HepG2 (cell line): ENCODE data around the gene CACNB4. TPM values are rescaled to one million over a fixed set of nuclear protein-coding genes. Genes with fewer than 3 reads are reported as not detected.
A peak's percentile ranks its signal among the peaks of the same experiment; 100 is the strongest.

ENCODE experiments used
- ATAC-seq: fragments of 200-7000 bp; cut with Tn5 transposase; 3 replicates; pipeline ENCODE4 v1.9.1; 2020; ENCODE audit warnings: mild to moderate bottlenecking, moderate library complexity
- BruUV-seq: library from RNA; stranded (reverse); fragments of 400-500 nt; replicated peaks from 2 replicates; lab custom pipeline; 2021; lab: Mats Ljungman, UMichigan
- CTCF ChIA-PET: fragments of 300-600 bp; formaldehyde crosslinking; extraction: SDS; loops from one replicate; lab custom pipeline; 2021; ENCODE audit warnings: low total read pairs, inconsistent platforms, low intra/inter-chr PET ratio; lab: Yijun Ruan, JAX
- POLR2A ChIA-PET: fragments of 350-600 bp; sonication (Branson Sonifier 250); formaldehyde crosslinking; loops from one replicate; lab custom pipeline; 2020; ENCODE audit warnings: antibody characterized with exemption, inconsistent platforms; lab: Yijun Ruan, JAX
- DNase-seq: peaks from one replicate; pipeline ENCODE4 v3.0.0-alpha.2; 2015; ENCODE audit warnings: low spot score
- FAIRE-seq: peaks from 3 replicates; lab custom pipeline; 2011; peaks lifted over from hg19 to GRCh38; lab: Jason Lieb, UNC
- H2AFZ ChIP-seq: one replicate; pipeline ENCODE4 v1.6.1; 2011; ENCODE audit warnings: low read length, inconsistent platforms
- H3K27ac ChIP-seq: fragments of 300-600 bp; 3 replicates; pipeline ENCODE4 v1.8.0; 2011; ENCODE audit warnings: mixed run types, mild to moderate bottlenecking, mixed read lengths, low read length, inconsistent platforms; ENCODE audit not compliant: insufficient read depth; ENCODE audit errors: extremely low read length
- H3K27me3 ChIP-seq, 2 experiments: fragments of 200-600 bp in 1 of 2; 2 replicates in 1 of 2; 3 replicates in 1 of 2; pipeline versions ENCODE4 v1.6.0 to v1.8.0; 2011; ENCODE audit warnings: low read length in 2 of 2, mild to moderate bottlenecking in 2 of 2, moderate library complexity in 2 of 2, inconsistent platforms in 1 of 2; ENCODE audit not compliant: insufficient read depth in 2 of 2, control insufficient read depth in 1 of 2
- H3K36me3 ChIP-seq, 2 experiments: fragments of 200-600 bp in 1 of 2; replicated peaks in 1 of 2; 2 replicates in 1 of 2; 3 replicates in 1 of 2; pipeline versions ENCODE4 v1.5.1 to v1.8.0; 2011; ENCODE audit warnings: low read length in 2 of 2, inconsistent platforms in 1 of 2; ENCODE audit not compliant: insufficient read depth in 2 of 2, control insufficient read depth in 1 of 2
- H3K4me1 ChIP-seq: 2 replicates; pipeline ENCODE4 v1.5.1; 2012; ENCODE audit warnings: low read length, inconsistent platforms; ENCODE audit not compliant: insufficient read depth
- H3K4me2 ChIP-seq: 2 replicates; pipeline ENCODE4 v1.6.0; 2011; ENCODE audit warnings: low read depth, low read length, inconsistent platforms
- H3K4me3 ChIP-seq, 3 experiments: fragments of 200-600 bp in 1 of 3; sonication (generic), shearing (Covaris generic) in 1 of 3; replicated peaks in 1 of 3; 2 replicates each; pipeline ENCODE4 v1.5.1; 2011 to 2016; ENCODE audit warnings: low read length in 3 of 3, inconsistent platforms in 2 of 3, low read depth in 2 of 3, mild to moderate bottlenecking in 2 of 3, control low read depth in 1 of 3, mixed read lengths in 1 of 3; ENCODE audit not compliant: insufficient read depth in 1 of 3
- H3K79me2 ChIP-seq: one replicate; pipeline ENCODE4 v1.6.1; 2011; ENCODE audit warnings: low read length, inconsistent platforms; ENCODE audit not compliant: insufficient read depth
- H3K9ac ChIP-seq: 2 replicates; pipeline ENCODE4 v1.6.0; 2011; ENCODE audit warnings: mild to moderate bottlenecking, low read depth, low read length, inconsistent platforms; ENCODE audit not compliant: insufficient read depth
- H3K9me3 ChIP-seq: 2 replicates; pipeline ENCODE4 v1.5.1; 2012; ENCODE audit warnings: mild to moderate bottlenecking, low read length
- H4K20me1 ChIP-seq: 2 replicates; pipeline ENCODE4 v1.6.0; 2011; ENCODE audit warnings: inconsistent platforms, mild to moderate bottlenecking, low read length, moderate library complexity; ENCODE audit not compliant: insufficient read depth
- FLYWCH1 ChIP-seq: sonication (generic); formaldehyde crosslinking; IDR thresholded peaks from 2 replicates; pipeline ENCODE4 v1.8.1; 2023; ENCODE audit warnings: mild to moderate bottlenecking, missing genetic modification reagents
- KAT8 ChIP-seq: IDR thresholded peaks from 2 replicates; pipeline ENCODE4 v1.6.1; 2016; ENCODE audit warnings: missing genetic modification reagents, missing compliant biosample characterization
- MTA3 ChIP-seq: sonication (generic); formaldehyde crosslinking; IDR thresholded peaks from 2 replicates; pipeline ENCODE4 v1.4.0; 2020; ENCODE audit warnings: missing genetic modification reagents
- SMC3 ChIP-seq: IDR thresholded peaks from 2 replicates; pipeline ENCODE4 v1.6.1; 2011; ENCODE audit warnings: low read length, improper control_type of control experiment
- SOX6 ChIP-seq, 2 experiments: fragments of 450-650 bp in 1 of 2; sonication (generic) in 1 of 2; formaldehyde crosslinking in 1 of 2; IDR thresholded peaks; 2 replicates each; pipeline versions ENCODE4 v1.4.0 to v1.6.1; 2017 to 2020; ENCODE audit warnings: antibody characterized with exemption in 1 of 2, mild to moderate bottlenecking in 1 of 2, missing genetic modification reagents in 1 of 2
- ZEB1 ChIP-seq: IDR thresholded peaks from 2 replicates; pipeline ENCODE4 v1.6.1; 2012; ENCODE audit warnings: mild to moderate bottlenecking, low read depth, inconsistent platforms; ENCODE audit not compliant: insufficient replicate concordance
- ZNF703 ChIP-seq: sonication (generic); formaldehyde crosslinking; IDR thresholded peaks from 2 replicates; pipeline ENCODE4 v1.5.1; 2020; ENCODE audit warnings: missing genetic modification reagents, mild to moderate bottlenecking, moderate library complexity, borderline replicate concordance
- in situ Hi-C: cut with HindIII; loops from 2 replicates; pipeline ENCODE4 v1.10.0; 2017; ENCODE audit warnings: low pct_unique_long_range_greater_than_20kb; ENCODE audit not compliant: extremely low pct_ligation_motif_present
- intact Hi-C: fragments of 100-400 bp; cut with micrococcal nuclease; formaldehyde crosslinking; loops from one replicate; pipeline ENCODE4 v1.10.0; 2022; ENCODE audit not compliant: unreplicated experiment
- polyA plus RNA-seq, 8 experiments: library from polyadenylated mRNA; depleted of rRNA in 3 of 8; stranded (reverse) in 7 of 8; unstranded in 1 of 8; fragments of >200 nt; fragmentation: Illumina TruSeq in 4 of 8; extraction: Trizol in 4 of 8; gene quantifications; 2 replicates each; pipeline versions ENCODE4 v1.2.1 to v1.2.3, GENCODE V29; 2011 to 2016; ENCODE audit warnings: low read depth in 4 of 8, missing spikeins in 1 of 8, mixed read lengths in 1 of 8; ENCODE audit not compliant: insufficient read depth in 1 of 8
- total RNA-seq, 5 experiments: library from RNA; depleted of rRNA; stranded (reverse); fragments of >200 nt; fragmentation: Illumina TruSeq; extraction: Trizol; gene quantifications; 2 replicates each; pipeline ENCODE4 v1.2.3, GENCODE V29; 2016; ENCODE audit warnings: low read depth in 1 of 5
- TF ChIP-seq, protein P1 (sequence below): sonication (generic); formaldehyde crosslinking; conservative IDR thresholded peaks from 2 replicates; pipeline ENCODE4 v1.4.0; 2020; ENCODE audit warnings: missing genetic modification reagents
- TF ChIP-seq, protein P2 (sequence below): sonication (generic); formaldehyde crosslinking; IDR thresholded peaks from 2 replicates; pipeline ENCODE4 v1.5.0; 2020; ENCODE audit warnings: mild to moderate bottlenecking, missing genetic modification reagents, moderate library complexity
- TF ChIP-seq, protein P3 (sequence below): sonication (generic); formaldehyde crosslinking; IDR thresholded peaks from 2 replicates; pipeline ENCODE4 v1.4.0; 2020; ENCODE audit warnings: missing genetic modification reagents
- TF ChIP-seq, protein P4 (sequence below): sonication (generic); formaldehyde crosslinking; IDR thresholded peaks from 2 replicates; pipeline ENCODE4 v1.8.0; 2022; ENCODE audit warnings: mild to moderate bottlenecking, missing genetic modification reagents; ENCODE audit not compliant: insufficient replicate concordance
- TF ChIP-seq, protein P5 (sequence below): sonication (generic); formaldehyde crosslinking; IDR thresholded peaks from 2 replicates; pipeline ENCODE4 v1.8.1; 2023; ENCODE audit warnings: mild to moderate bottlenecking, inconsistent platforms, moderate library complexity, missing genetic modification reagents, borderline replicate concordance

CACNB4 gene
- total and polyA plus RNA-seq, 2 of the 13 experiments (the other 11 are each of a cell fraction or from before 2014, with no cell fraction given), result 5.1 to 14.3 TPM

DNA sequence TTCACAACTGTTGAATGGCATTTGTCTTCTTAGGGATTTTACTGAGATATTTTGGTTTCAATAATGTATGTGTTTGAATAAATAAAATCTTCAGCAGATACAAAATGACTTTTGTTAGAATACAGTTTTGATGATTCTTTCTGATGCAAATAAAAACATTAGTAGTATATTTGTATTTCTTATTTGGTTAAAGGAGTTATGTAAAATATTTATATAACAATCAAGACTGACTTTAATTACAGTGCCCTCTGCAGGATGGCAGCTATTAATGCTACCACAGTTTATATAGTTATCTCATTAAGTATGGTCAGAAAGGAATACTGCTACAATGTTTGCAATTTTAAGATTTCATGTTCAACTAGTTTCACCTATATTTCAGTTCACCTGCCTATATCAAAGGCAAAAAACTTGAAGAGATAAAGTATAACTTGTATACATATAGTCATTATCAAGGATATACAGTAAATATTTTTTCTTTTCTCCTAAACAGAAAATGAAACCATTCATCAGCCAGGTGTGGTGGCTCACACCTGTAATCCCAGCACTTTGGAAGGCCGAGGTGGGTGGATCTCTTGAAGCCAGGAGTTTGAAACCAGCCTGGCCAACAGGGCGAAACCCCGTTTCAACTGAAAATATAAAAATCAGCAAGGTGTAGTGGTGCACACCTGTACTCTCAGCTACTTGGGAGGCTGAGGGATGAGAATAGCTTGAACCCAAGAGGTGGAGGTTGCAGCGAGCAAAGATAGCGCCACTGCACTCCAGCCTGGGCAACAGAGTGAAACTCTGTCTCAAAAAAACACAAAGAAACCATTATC, 290.4 kb downstream of the CACNB4 start (continued):
- TF ChIP-seq, protein P1, sequence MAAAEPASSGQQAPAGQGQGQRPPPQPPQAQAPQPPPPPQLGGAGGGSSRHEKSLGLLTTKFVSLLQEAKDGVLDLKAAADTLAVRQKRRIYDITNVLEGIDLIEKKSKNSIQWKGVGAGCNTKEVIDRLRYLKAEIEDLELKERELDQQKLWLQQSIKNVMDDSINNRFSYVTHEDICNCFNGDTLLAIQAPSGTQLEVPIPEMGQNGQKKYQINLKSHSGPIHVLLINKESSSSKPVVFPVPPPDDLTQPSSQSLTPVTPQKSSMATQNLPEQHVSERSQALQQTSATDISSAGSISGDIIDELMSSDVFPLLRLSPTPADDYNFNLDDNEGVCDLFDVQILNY (CRISPR knock-in tag), result no peak
- TF ChIP-seq, protein P2, sequence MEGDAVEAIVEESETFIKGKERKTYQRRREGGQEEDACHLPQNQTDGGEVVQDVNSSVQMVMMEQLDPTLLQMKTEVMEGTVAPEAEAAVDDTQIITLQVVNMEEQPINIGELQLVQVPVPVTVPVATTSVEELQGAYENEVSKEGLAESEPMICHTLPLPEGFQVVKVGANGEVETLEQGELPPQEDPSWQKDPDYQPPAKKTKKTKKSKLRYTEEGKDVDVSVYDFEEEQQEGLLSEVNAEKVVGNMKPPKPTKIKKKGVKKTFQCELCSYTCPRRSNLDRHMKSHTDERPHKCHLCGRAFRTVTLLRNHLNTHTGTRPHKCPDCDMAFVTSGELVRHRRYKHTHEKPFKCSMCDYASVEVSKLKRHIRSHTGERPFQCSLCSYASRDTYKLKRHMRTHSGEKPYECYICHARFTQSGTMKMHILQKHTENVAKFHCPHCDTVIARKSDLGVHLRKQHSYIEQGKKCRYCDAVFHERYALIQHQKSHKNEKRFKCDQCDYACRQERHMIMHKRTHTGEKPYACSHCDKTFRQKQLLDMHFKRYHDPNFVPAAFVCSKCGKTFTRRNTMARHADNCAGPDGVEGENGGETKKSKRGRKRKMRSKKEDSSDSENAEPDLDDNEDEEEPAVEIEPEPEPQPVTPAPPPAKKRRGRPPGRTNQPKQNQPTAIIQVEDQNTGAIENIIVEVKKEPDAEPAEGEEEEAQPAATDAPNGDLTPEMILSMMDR, result peak; percentile 51
- TF ChIP-seq KAT8 (CRISPR knock-in tag), result 0 out of 2 replicates have a peak, but pooled peaks have one; percentile 6
- TF ChIP-seq, protein P3, sequence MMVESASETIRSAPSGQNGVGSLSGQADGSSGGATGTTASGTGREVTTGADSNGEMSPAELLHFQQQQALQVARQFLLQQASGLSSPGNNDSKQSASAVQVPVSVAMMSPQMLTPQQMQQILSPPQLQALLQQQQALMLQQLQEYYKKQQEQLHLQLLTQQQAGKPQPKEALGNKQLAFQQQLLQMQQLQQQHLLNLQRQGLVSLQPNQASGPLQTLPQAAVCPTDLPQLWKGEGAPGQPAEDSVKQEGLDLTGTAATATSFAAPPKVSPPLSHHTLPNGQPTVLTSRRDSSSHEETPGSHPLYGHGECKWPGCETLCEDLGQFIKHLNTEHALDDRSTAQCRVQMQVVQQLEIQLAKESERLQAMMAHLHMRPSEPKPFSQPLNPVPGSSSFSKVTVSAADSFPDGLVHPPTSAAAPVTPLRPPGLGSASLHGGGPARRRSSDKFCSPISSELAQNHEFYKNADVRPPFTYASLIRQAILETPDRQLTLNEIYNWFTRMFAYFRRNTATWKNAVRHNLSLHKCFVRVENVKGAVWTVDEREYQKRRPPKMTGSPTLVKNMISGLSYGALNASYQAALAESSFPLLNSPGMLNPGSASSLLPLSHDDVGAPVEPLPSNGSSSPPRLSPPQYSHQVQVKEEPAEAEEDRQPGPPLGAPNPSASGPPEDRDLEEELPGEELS (CRISPR knock-in tag), result no peak
- peak; percentile 18; the same call in 1 of the 2 replicates for TF ChIP-seq SMC3

DNA sequence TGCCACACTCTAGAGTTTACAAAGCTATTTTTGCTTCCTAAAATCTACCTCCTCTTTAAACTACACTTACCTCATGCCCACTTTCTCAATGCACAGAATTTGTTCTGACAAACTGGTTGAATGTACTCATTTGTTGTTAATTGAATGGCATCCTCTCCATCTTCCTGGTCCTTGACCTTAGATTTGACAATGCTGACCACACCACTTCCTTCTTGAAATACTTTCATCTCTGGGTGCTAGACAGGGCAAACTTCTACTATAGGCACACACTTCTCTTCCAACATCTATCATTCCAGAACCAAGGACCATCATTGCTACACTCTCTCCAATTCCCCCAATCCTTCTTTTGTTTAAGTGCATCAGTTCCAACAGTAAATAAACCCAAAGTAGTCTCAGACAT, 292.9 kb downstream of the CACNB4 start:
- H3K36me3 ChIP-seq, result peaks cover 16 to 67% of the 10 kb centered on the region in 2 experiments
- no TSS peak for BruUV-seq
- H3K9ac ChIP-seq, result no peak overlapping the region
- no peak for ATAC-seq
- peaks cover 7% of the 10 kb centered on the region for H4K20me1 ChIP-seq
- FAIRE-seq, result no peak
- no peak overlapping the region for H3K4me3 ChIP-seq
- ChIA-PET POLR2A (no interaction called here), CTCF (no interaction called here)
- intact Hi-C loops, result no loop called here
- H3K79me2 ChIP-seq, result peaks cover 2% of the 10 kb centered on the region
- in situ Hi-C loops, result no loop called here
- no peak for DNase-seq
- peaks cover 6% of the 10 kb centered on the region for H3K4me1 ChIP-seq
- no peak overlapping the region for H3K4me2 ChIP-seq
- H2AFZ ChIP-seq, result no peak overlapping the region
- H3K27me3 ChIP-seq, result no peaks in the 10 kb centered on the region
- no peaks in the 10 kb centered on the region for H3K9me3 ChIP-seq
- no peak overlapping the region for H3K27ac ChIP-seq
- TF ChIP-seq MTA3 (no peak), ZEB1 (no peak), FLYWCH1 (CRISPR knock-in tag) (no peak), ZNF703 (CRISPR knock-in tag) (no peak), SOX6 (IDR thresholded peaks at IDR 0.05) (no peak), SOX6 (CRISPR knock-in tag; IDR thresholded peaks at IDR 0.05) (no peak)
- TF ChIP-seq, protein P4, sequence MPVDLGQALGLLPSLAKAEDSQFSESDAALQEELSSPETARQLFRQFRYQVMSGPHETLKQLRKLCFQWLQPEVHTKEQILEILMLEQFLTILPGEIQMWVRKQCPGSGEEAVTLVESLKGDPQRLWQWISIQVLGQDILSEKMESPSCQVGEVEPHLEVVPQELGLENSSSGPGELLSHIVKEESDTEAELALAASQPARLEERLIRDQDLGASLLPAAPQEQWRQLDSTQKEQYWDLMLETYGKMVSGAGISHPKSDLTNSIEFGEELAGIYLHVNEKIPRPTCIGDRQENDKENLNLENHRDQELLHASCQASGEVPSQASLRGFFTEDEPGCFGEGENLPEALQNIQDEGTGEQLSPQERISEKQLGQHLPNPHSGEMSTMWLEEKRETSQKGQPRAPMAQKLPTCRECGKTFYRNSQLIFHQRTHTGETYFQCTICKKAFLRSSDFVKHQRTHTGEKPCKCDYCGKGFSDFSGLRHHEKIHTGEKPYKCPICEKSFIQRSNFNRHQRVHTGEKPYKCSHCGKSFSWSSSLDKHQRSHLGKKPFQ (CRISPR knock-in tag), result no peak
- TF ChIP-seq, protein P5, sequence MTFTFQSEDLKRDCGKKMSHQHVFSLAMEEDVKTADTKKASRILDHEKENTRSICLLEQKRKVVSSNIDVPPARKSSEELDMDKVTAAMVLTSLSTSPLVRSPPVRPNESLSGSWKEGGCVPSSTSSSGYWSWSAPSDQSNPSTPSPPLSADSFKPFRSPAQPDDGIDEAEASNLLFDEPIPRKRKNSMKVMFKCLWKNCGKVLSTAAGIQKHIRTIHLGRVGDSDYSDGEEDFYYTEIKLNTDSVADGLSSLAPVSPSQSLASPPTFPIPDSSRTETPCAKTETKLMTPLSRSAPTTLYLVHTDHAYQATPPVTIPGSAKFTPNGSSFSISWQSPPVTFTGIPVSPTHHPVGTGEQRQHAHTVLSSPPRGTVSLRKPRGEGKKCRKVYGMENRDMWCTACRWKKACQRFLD (CRISPR knock-in tag), result no peak
